Measurements from ENCODE around the gene USP32.
"Not testable (repeated sequence)": the region's sequence is repeated elsewhere in the genome, so short reads cannot be mapped to it uniquely, and the experiment has no call there.

The USP32 gene

GRCh38 chr17:60215895-60216294 is 176.0 kb downstream of the USP32 start:
- not testable (repeated sequence) for DNase-seq

GRCh38 chr17:60211282-60211681 is 180.7 kb downstream of the USP32 start:
- DNase-seq: not testable (repeated sequence)

- not testable (repeated sequence) for DNase-seq
These were observed 183.6 kb downstream of the USP32 start for GRCh38 chr17:60208302-60208701.

- not testable (repeated sequence) for DNase-seq
These were observed 186.2 kb downstream of the USP32 start for GRCh38 chr17:60205782-60206181.

GRCh38 chr17:60198630-60199029 is 193.3 kb downstream of the USP32 start:
- not testable (repeated sequence) for DNase-seq

GRCh38 chr17:60194141-60194540 is 197.8 kb downstream of the USP32 start:
- DNase-seq: not testable (repeated sequence)

- DNase-seq: no peak
These were observed 198.5 kb downstream of the USP32 start for GRCh38 chr17:60193482-60193881.

GRCh38 chr17:60193032-60193431 is 198.9 kb downstream of the USP32 start:
- not testable (repeated sequence) for DNase-seq

- not testable (repeated sequence) for DNase-seq
These were observed 201.9 kb downstream of the USP32 start for GRCh38 chr17:60190032-60190431.

GRCh38 chr17:60188759-60189158 is 203.2 kb downstream of the USP32 start:
- DNase-seq: no peak

- not testable (repeated sequence) for DNase-seq
These were observed 204.8 kb downstream of the USP32 start for GRCh38 chr17:60186846-60187745.

- not testable (repeated sequence) for DNase-seq
These were observed 205.6 kb downstream of the USP32 start for GRCh38 chr17:60186372-60186771.

- not testable (repeated sequence) for DNase-seq
These were observed 211.6 kb downstream of the USP32 start for GRCh38 chr17:60180380-60180779.

GRCh38 chr17:60178180-60178579 is 213.8 kb downstream of the USP32 start:
- not testable (repeated sequence) for DNase-seq

- not testable (repeated sequence) for DNase-seq
These were observed 215.2 kb downstream of the USP32 start for GRCh38 chr17:60176763-60177162.

- DNase-seq: not testable (repeated sequence)
These were observed 217.2 kb downstream of the USP32 start for GRCh38 chr17:60174767-60175166.

- no peak for DNase-seq
These were observed 217.9 kb downstream of the USP32 start for GRCh38 chr17:60174035-60174434.

GRCh38 chr17:60173304-60173819 is 218.6 kb downstream of the USP32 start:
- DNase-seq: no peak

GRCh38 chr17:60171753-60172079 is 220.2 kb downstream of the USP32 start:
- no peak for DNase-seq

GRCh38 chr17:60170835-60171752 is 220.8 kb downstream of the USP32 start:
- DNase-seq: no peak

GRCh38 chr17:60169921-60170817 is 221.8 kb downstream of the USP32 start:
- DNase-seq: peak; percentile 90 to 94

- DNase-seq: no peak
These were observed 223.3 kb downstream of the USP32 start for GRCh38 chr17:60168654-60169053.

Measured in AML-193 (cell line).